Tibial nerve (tissue), 4 donors: Measurements from ENCODE around the gene DYNLT5.

ENCODE experiments used
- EP300 ChIP-seq, 2 donors: sonication (generic); formaldehyde crosslinking; IDR thresholded peaks; one replicate each; pipeline ENCODE4 v1.6.1; 2017; ENCODE audit warnings: antibody characterized with exemption in 2 of 2, mild to moderate bottlenecking in 1 of 2
- POLR2A ChIP-seq, 2 donors: fragments of 450-650 bp; IDR thresholded peaks; one replicate each; pipeline ENCODE4 v1.6.1; 2017; ENCODE audit warnings: antibody characterized with exemption in 2 of 2, mild to moderate bottlenecking in 2 of 2, moderate library complexity in 2 of 2
- TF ChIP-seq, protein P1 (sequence below), 5 experiments: fragments of 200-600 bp in 3 of 5; fragments of 450-650 bp in 2 of 5; sonication (generic) in 3 of 5; IDR thresholded peaks; one replicate each; pipeline ENCODE4 v1.5.1; 2016 to 2019; ENCODE audit warnings: antibody characterized with exemption in 5 of 5, mild to moderate bottlenecking in 3 of 5, moderate library complexity in 2 of 5

DNA sequence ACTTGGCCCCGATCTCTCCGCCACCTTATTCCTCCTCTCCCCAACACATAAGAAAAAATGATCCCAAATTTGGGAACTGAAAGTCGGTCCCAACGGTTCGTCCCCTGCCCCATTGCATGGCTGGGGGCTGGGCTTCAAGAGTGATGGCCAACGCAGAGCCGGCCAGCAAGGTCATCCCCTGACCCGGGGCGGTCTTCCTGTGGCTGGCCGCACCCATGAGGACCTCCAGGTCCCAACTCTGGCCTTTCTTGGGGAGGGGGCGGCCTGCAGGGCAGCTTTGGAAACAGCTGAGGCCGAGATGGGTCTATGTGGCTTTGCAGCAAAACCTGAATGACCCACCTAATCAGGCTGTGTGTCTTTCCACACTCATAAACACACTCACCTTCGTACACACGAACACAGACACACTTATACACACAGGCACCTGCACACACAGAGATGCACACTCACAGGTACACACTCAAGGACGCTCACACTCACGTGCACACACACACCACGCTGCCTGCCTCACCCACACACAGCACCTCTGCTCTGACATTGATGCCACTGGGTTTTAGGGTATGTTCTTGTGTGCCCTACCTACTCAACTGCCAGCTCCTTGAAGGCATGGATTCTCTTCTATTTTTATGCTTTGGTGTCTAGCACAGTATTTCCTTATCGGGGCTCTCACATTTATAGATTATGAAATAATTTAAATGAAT, 562 bp downstream of the DYNLT5 start:
- TF ChIP-seq, protein P1, sequence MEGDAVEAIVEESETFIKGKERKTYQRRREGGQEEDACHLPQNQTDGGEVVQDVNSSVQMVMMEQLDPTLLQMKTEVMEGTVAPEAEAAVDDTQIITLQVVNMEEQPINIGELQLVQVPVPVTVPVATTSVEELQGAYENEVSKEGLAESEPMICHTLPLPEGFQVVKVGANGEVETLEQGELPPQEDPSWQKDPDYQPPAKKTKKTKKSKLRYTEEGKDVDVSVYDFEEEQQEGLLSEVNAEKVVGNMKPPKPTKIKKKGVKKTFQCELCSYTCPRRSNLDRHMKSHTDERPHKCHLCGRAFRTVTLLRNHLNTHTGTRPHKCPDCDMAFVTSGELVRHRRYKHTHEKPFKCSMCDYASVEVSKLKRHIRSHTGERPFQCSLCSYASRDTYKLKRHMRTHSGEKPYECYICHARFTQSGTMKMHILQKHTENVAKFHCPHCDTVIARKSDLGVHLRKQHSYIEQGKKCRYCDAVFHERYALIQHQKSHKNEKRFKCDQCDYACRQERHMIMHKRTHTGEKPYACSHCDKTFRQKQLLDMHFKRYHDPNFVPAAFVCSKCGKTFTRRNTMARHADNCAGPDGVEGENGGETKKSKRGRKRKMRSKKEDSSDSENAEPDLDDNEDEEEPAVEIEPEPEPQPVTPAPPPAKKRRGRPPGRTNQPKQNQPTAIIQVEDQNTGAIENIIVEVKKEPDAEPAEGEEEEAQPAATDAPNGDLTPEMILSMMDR (IDR thresholded peaks at IDR 0.05): no peak
- TF ChIP-seq POLR2A (IDR thresholded peaks at IDR 0.05) (no peak), EP300 (IDR thresholded peaks at IDR 0.05) (no peak)
